Measurements from ENCODE around the gene TMEM266.

The TMEM266 gene

DNA sequence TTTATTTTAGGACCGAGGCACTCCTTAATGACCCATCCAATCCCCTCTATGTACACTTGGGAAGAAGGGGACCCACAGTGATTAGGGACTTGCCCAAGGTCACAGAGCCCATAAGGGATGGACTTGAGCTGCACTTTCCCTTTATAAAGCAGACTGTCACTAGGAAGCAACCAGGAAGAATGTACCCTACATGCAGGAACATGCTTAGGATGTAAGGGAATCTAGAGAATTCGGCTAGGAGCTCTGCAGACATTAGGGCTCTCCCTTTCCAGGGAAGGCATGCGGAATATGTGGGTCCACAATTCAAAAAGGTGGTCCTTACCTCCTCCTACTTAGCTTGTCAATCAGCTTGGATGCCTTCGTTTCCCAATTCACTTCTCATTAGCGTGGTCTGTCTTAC, 78.7 kb downstream of the TMEM266 start:
- no peak for FAIRE-seq

DNA sequence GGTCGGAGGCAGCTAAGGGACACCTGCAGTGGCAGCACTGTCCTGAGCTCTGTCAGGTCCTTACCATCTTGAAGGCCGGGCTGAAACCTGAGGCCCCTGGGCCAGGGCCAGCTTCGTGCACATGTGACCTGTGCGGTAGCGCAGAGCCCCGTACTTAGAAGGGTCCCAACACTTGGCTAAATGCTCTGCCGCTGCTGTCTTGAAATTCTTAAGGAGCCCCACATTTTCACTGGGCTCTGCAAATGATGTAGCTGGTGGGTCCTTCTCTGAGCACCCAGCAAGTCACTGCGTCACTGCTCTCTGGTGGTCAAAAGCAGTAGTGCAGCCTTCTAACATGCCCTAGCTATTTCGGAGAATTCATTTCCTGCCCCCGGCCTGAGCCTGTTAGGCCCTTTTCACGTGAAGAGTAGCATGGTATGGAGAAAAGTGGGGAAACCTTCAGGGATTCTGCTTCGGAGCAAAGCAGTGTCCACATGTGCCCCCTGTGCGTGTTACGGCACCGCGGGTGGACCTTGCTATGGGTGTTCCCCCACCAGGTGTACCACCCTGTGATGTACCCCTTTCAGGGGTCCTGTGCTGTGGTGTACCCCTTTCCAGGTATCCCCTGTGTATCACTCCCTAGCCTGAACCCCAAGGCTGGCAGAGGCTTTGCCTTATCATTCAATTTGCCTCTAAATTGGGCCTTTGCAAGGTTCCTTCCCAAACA, 79.7 kb downstream of the TMEM266 start:
- no peak for FAIRE-seq

DNA sequence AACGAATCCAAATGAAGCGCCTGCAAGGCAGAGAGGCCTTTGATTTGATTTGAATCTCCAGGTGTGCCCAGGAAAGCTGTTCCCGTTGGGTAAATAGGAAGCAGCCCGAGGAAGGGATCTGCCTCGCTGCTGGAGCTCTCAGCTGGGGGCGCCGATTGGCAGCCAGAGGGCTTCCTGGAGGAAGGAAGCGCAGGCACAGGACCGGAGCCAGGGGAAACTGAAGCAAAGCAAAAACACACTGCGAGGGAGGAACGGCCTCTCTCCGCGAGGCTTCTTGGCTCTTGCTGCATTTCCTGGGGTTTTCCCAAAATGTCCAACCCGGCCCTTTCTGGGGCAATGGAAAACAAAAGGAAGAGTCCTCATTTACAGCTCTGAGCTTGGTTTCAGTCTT, 80.3 kb downstream of the TMEM266 start:
- FAIRE-seq = no peak

DNA sequence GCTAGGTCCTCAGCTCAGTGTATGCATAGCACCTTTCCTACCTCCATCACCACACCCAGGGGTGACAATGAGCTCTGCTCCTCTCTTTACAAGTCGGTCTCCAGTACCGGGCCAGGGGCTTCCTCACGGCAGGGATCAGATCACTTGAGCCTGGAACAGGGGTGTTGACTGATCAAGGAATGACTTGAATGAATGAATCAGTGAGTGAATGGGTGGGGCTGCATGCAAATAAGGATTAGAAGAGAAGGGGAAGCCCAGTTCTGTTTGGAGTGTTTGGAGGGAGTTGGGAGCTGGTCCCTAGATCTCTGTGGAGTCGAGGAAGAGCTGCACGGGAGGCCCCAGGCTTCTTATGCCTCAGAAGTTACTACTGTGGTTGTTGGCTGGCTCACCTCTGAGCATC, 87.0 kb downstream of the TMEM266 start:
- FAIRE-seq = no peak

DNA sequence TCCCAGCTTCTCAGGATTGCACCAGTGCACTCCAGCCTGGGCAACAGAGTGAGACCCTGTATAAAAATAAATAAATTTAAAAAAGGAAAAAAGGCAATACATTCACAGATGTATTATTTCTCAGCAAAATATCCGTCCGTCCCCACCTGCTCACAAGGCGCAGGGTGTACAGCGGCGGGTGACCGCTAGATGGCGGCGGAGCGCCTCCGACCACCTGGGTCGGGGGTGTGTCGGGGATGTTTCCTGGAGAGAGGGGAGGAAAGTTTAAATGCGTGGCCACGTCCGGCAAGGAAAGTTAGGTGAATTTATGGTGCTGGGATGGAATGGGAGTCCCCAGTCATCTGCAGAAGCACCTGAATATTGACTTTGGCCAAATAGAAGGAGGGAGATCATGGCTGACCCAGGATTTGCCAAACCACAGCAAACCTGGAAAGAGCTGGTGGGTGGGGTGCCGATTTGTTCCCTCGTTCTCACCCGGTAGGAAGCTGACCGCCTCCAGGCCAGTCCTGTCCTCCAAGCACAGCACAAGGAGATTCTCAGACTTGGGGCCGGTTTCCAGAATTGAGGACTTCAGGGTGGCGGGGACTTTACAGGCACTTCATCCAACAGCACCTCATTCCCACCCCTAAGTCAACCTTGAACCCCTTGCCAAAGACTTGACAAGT, 88.3 kb downstream of the TMEM266 start:
- no peak for FAIRE-seq

DNA sequence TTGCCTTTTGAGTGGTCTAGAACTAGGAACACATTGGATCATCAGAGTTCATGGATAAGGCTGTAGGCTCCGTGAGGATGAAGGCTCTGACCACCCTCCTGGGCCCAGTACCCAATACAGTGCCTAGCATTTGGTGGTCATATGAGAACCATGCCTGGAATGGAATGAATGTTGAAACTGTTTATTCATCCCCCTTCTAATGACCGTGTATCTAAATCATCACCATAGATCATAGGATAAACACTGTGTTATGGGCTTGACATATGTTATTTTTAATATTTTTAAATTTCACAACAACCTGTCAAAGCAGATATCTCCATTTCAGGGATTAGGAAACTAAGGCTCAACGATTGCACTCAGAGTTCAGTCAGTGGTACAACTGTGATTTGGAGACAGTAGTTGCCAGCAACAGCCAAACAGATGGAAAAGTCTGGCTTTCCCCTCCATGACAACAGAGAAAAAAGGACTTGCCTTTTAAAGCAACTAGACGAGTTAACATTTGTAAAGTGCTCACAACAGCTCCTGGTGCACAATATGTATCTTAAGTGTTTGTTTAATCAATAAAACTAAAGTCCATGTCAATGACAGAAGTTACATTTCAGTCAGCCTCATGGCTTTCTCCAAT, 89.6 kb downstream of the TMEM266 start:
- no peak for FAIRE-seq

DNA sequence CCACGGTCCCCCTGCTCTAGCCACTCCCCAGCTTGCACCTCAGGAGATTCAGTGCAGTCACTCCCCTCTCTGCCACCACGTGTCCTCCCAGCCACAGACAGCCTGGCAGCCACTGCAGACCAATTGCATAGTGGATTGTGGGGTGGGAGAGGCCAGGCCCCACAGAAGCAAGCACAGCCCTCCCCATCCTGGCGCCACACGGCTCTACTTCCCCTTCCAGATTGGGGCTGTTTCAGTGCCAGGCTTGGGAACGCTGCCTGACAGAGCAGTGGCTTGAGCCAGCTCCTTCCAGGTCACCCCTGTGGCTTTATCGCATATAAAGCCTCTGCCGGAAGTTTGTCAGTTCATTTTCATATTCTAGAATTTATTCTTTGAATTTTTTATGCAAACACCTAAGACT, 90.7 kb downstream of the TMEM266 start:
- no peak for FAIRE-seq

DNA sequence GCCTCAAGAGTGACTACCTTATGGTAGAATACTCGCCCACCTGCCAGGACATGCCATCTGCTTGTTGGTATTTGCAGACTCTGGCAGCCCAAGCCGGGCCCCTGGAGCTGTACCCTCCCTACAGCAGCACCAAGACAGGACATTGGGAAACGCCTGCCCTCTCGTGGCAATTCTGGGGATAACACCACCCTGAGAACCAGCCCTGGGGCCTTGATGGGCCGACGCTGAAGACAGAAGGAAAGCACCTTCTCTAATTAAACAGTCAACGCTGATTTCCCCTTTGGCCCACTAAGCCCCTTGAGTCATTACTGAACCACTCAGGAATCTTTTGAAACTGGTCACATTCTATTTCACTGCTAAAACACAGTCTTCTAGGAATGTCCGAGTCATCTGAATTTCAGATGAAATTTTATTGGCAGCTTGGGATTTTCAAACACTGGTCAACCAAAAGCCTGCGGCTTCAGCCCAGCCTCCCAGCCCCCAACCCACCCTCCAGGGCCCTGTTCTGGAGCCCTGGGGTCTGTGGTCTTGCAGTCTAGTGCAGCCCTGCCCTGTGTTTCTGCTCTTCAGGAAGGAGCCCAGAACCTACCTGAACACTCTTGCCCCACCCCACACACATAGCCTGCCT, 91.3 kb downstream of the TMEM266 start:
- no peak for FAIRE-seq

DNA sequence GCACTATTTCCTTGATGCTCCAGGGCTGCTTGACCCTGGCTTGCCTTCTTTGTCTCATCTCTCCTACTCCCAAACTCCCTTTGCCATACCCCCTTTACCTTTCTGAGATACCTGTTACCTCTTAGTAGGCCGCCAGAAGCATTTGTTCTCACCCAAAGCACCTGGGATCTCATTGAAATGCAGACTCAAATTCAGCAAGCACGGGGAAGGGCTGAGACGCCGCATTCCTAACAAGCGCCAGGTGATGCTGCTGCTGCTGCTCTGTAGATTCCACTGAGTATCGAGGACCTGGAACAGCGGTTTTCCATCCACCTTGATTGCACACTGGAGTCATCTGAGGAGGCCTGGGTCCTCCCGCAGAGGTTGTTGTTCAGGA, 91.8 kb downstream of the TMEM266 start:
- FAIRE-seq = no peak

DNA sequence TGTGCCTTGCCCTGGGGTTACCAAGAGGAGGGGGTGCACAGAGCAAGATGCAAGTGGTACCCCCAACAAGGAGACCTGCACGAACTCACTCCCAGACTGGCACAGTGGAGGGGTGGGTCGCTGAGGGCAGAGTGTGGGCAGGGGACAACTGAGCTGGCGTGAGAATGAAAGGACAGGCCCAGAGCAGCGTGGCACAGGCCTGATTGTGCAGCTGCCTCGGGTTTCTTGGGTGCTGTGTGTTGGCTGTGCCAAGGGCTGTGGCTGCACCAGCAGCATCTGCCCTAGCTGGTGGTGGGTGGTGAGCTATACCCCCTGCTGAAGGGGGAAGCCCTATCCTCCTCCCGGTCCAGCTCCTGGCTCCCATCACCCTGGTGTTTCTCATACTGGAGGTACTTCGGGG, 92.4 kb downstream of the TMEM266 start:
- FAIRE-seq = no peak

DNA sequence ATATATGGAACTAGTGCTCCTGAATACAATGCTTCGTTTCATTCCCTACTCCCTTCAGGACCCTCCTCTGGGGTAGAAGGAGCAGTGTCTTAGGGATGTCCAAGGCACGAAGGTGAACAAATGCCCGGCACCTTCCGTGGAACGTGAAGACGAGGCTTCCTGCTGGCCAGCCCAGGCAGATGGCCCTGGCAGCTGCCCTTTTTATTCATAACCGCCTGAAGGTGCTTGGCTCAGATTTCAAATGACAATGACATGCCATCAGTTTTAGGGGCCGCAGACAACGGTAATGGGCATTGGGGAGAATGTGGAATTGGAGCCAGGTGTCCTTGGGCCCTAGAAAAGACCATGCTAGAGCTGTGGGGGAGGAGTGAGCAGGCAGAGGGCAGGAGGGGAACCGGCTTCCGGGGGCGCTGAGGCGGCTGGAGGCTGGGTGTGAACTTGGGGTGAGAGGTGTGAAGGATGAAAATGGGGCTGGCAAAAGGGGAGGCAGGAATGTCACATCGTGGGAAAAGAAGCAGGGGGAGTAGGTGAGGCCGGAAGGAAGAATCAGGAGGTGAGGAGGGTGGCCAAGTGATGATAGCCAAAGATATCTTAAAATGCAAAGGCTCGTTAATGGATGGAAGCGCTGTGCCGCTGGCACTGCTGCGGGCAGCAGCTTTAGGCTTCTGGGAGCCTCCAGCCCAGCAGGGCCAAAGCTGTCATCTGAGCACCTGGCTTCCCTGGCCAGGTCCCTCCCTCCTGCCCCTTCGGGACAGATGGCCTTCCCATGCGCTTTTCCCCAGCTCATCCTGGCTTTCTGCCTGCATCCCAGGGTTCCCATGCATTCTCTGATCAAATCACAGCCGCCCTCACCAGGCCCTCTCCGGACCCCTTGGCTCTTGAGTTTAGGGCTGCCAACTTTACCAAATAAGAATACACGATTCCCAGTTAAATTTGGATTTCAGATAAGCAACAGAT, 93.7 kb downstream of the TMEM266 start:
- FAIRE-seq = no peak

DNA sequence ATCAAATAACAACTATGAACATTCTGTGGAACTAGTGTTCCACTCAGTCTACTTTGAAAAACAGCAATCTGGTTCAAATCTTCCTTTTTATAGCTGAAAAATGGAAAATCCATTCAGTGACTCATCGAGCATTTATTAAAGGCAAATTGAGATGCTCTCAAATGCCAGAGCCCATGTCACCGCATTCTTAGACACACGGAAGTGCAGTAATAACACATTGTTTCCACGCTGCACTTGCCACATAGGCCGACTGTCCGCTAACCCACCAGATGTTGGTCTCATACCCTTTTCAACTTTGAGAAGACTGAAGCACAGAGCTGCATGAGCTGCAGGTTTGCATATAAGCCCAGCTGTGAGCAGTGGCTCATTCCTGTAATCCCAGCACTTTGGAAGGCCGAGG, 95.9 kb downstream of the TMEM266 start:
- no peak for FAIRE-seq

DNA sequence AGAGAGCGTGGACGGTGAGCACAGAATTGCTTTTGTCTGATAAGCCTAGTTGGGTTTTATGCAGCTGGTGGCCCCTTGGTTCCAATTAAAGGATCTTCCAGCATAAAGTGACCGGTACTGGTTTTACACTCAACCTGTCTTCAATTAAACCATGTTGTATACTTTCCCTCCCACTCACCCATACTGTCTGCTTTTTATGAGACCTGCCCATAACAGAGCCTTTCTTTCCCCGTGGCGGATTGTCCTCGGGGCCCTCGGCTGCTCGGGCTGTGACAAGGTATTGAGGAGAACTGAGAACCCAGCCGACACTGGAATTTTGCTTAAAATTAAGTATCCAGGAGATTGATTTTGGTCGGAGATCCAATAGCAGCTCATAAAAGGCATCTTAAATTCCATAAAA, 98.4 kb downstream of the TMEM266 start:
- no peak for FAIRE-seq

DNA sequence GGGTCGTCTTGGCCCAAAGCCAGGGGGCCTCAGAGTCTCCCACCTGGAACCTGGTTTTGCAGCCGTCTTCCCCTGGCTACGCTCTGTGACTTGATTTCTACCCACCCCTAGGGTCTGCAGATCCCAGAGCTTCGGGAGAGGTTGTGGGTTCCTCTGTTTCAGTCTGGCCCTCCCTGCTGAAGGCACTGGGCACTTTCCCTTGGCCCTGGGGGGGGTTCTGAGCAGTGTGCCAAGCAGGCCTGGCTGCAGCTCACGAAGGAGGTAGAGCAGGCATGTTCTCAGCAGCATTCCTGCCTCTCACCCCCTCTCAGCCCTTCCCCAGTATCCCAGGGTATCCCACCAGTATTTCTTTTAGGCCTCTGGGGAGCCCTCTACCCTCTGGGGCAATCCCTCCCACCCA, 99.0 kb downstream of the TMEM266 start:
- no peak for FAIRE-seq

DNA sequence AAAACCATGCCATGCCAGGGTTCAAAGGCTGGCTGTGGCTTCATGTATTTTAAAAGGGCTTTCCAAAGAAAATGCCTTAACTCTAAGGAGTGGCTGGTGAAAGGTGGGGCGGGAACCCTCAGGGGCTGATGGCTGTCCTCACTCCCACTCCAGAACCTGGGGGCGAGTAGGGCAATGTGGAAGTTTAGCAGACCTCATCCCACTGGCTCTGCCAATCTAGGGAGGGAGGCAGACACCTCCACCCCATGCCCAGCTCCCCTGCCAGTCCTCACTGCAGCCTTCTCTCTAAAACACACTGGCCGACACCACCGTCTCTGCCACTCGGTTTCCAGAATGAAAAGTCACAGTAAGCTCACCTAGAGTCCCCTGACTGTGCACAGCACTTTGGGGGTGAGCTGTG, 99.5 kb downstream of the TMEM266 start:
- FAIRE-seq = no peak

DNA sequence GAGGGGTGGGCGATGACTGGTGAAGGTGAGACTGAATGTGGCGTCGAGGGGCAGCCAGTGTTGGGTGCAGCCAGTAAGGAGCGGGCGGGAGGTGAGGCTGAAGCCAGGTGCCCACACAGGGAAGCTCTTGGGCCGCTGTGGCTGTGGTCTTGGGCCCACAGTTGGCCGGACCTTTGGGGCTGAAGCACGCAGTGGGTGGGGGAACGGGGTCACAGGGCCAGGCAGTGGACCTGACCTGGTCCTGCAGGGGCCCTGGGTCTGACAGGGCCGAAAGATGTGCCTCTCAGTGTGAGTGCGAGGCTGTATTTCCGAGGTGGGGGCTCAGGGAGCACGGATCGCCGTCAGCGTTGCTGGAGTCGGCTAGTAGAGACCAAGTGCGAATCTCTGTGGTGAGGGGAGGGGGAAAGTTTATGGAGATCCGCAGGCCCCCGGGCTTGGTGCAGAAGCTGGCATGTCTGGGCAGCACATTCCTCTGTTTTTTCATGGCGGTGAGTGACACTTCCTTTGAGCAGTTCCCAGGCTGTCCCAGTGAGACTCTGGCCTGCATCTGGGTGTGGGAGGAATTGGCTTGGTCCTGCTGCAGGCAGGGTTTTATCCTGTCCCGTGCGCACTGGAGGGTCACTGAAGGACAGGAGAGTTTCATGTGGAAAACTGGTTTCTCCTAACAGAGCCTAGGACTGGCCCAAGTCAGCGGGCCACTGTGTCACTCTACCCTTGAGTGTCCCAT, 100.8 kb downstream of the TMEM266 start:
- no peak for FAIRE-seq

DNA sequence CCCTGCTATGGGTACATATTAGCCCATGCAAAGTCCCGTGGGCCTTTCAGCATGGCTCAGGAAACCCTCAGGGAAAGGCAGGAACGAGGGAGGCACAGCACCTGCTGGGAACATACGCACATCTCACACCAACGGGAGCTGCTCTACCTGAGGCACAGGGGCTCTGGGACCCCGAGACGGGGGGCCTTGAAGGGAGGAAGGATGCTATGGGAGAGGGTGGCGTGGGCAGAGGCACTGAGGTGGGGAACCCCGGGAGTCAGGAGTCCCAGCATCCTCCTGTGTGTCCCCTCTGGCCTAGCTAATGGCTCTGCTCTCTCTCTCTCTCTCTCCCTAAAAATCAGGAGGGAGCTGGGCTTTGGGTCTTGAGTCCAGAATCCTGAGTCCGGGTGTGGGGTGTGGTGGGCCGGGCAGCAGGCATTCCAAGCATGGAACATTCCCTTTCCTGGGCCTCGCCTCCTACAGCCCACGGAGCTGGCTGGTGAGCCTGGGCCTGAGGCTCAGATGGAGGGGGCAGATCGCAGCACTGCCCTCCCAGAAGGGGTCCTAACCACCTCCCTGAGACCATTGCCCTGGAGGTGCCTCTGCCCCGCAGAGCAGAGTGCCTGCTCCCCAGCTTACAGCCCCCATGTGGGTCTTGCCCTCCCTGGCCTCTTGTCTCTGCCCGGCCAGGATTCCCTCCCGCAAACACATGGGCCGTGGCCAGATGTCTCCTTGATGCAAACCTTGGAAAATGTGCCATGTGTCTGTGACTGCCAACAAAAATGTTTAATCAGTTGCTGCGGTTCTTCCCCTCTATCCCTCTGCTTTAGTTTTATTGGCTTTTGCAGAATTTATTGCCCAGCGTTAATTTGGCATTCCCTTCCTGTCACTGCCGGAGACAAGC, 101.6 kb downstream of the TMEM266 start:
- no peak for FAIRE-seq

DNA sequence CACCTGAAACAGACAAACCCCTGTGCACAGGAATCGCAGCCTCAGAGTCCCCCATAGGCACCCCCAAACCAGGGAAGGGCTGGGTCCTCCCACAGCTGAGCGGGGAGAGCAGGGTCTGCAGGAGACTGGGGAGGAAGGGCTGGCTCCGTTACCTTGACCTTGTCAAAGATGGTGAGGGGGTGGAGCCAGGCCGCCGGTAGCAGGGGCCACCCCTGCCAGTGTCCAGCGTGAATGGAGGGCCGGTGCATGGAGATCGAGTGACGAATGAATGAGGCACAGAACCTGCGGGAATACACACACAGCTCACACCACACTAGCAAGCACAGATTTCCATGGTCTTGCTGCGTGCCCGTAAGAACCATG, 102.2 kb downstream of the TMEM266 start:
- no peak for FAIRE-seq

DNA sequence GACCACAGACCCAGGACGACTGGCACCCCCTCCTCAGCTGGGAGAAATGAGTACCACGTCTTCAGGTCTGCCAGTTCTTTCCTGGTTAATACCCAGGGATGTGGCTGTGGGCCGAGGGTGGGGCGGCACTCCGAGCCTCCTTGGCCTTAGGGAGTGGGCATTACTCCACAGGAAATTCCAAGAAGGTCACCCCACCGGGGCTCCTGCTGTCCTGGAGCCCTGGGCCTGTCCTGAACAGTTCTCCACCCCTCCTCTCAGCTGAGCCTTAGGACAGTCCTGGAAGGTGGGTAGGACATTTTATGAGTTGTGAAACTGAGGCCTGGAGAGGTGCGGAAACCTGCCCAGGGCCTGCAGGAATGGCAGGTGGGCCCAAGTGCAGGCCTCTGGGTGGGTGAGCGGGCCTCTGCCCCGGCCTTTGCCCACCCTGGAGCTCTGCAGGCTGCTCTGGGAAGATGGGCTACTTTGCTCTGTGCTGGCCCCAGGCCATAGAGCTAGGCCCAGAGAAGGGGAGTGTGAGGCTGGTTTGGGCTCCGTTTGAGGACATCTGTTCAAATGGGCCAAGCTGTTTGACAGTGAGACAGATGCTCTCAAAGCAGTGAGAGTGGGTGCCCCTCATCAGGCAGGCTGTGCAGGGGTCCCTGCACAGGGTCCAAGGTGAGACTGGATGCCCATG, 103.1 kb downstream of the TMEM266 start:
- no peak for FAIRE-seq

DNA sequence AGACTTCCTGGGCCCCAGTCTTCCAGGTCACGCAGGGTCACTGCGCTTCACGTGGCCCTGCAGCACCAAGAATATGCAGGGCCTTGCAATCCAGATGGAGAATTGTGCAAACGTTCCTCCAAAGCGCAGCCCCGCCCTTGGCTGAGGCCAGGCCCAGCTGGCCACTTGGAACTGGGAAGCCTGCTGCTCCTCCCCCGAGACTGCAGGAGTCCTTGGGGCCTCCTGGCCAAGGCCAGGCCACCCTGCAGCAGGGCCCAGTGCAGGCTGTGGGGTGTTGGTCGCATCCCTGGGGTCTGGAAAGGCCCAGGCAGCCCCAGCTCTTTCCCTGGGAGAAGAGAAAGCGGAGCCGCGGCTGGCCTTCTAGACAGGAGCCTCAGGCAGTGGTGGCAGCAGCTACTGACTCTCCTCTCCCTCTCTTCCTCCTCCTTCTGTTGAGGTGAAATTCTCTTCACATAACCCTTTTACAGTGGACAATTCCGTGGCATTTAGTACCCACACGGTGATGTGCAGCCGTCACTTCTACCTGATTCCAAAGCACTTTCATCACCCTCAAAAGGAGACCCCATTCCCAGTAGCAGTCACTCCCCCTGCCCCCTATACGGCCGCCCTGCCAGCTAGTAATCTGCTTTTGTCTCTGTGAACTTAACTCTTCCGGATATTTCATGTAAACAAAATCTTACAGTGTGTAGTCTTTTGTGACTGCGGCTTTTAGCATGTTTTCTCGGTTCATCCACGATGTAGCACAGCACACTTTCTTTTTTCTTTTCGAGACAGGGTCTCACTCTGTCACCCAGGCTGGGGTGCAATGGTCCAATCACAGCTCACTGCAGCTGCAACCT, 103.9 kb downstream of the TMEM266 start:
- FAIRE-seq = no peak
